VCaP (cell line): Measurements from ENCODE around the gene IPO11.
"Not testable (repeated sequence)": the region's sequence is repeated elsewhere in the genome, so short reads cannot be mapped to it uniquely, and the experiment has no call there.

Source experiments
- H3K27ac ChIP-seq: fragments of 450-650 bp; 2 replicates; pipeline ENCODE4 v1.5.1; 2017
- CTCF ChIP-seq: fragments of 450-650 bp; conservative IDR thresholded peaks from 2 replicates; pipeline ENCODE4 v1.5.1; 2017; ENCODE audit warnings: mild to moderate bottlenecking, moderate library complexity

The IPO11 gene

GRCh38 chr5:62499756-62500155 is 87.2 kb downstream of the IPO11 start:
- no peak overlapping the region for H3K27ac ChIP-seq
- TF ChIP-seq CTCF: no peak

GRCh38 chr5:62502456-62503101 is 90.0 kb downstream of the IPO11 start:
- H3K27ac ChIP-seq: no peak overlapping the region
- TF ChIP-seq CTCF: no peak

- TF ChIP-seq CTCF: no peak
- H3K27ac ChIP-seq: no peak overlapping the region
Observed at GRCh38 chr5:62504129-62504528, 91.6 kb downstream of the IPO11 start.

GRCh38 chr5:62506659-62507460 is 94.3 kb downstream of the IPO11 start:
- no peak overlapping the region for H3K27ac ChIP-seq
- TF ChIP-seq CTCF: no peak

- not testable (repeated sequence) for H3K27ac ChIP-seq
Observed at GRCh38 chr5:62508760-62509159, 96.2 kb downstream of the IPO11 start.

GRCh38 chr5:62509806-62510205 is 97.2 kb downstream of the IPO11 start:
- no peak for TF ChIP-seq CTCF
- H3K27ac ChIP-seq: no peak overlapping the region

GRCh38 chr5:62513085-62513484 is 100.5 kb downstream of the IPO11 start:
- not testable (repeated sequence) for H3K27ac ChIP-seq

- TF ChIP-seq CTCF: no peak
- no peak overlapping the region for H3K27ac ChIP-seq
Observed at GRCh38 chr5:62514510-62515119, 102.1 kb downstream of the IPO11 start.

- H3K27ac ChIP-seq: not testable (repeated sequence)
Observed at GRCh38 chr5:62520812-62521211, 108.2 kb downstream of the IPO11 start.
